Left renal cortex interstitium (tissue), 4 donors: ENCODE measurements around the gene ANKRD12. TPM values are rescaled to one million over a fixed set of nuclear protein-coding genes. Genes with fewer than 3 reads are reported as not detected.
"Not testable (repeated sequence)": the region's sequence is repeated elsewhere in the genome, so short reads cannot be mapped to it uniquely, and the experiment has no call there.

Experiments
- DNase-seq, 4 donors: peaks; one replicate each; pipeline ENCODE4 v3.0.0-alpha.2; 2013; ENCODE audit warnings: low read depth in 4 of 4, low spot score in 2 of 4, missing footprints in 1 of 4
- polyA plus RNA-seq, 4 donors: library from polyadenylated mRNA; unstranded; fragments of 120-200 nt; gene quantifications; one replicate each; pipeline ENCODE4 v1.2.1, GENCODE V29; 2013; ENCODE audit not compliant: insufficient read length in 4 of 4

ANKRD12 gene
- polyA plus RNA-seq, 4 donors: 29.4 to 32.0 (median 30.7) TPM

GRCh38 chr18:9139400-9140039, 2.9 kb downstream of the ANKRD12 start:
- DNase-seq: no peak

GRCh38 chr18:9140381-9140780, 3.8 kb downstream of the ANKRD12 start:
- no peak for DNase-seq

GRCh38 chr18:9140984-9141383, 4.4 kb downstream of the ANKRD12 start:
- DNase-seq: no peak

- DNase-seq: no peak
Measured at GRCh38 chr18:9146224-9146623, 9.6 kb downstream of the ANKRD12 start.

GRCh38 chr18:9147440-9148202, 11.0 kb downstream of the ANKRD12 start:
- DNase-seq: peak in 3 of 4 donors; percentile 24 to 29 (median 29)

GRCh38 chr18:9148203-9148552, 11.6 kb downstream of the ANKRD12 start:
- no peak for DNase-seq

- DNase-seq: no peak
Measured at GRCh38 chr18:9150121-9150520, 13.5 kb downstream of the ANKRD12 start.

- no peak for DNase-seq
Measured at GRCh38 chr18:9153256-9153655, 16.7 kb downstream of the ANKRD12 start.

GRCh38 chr18:9156604-9157249, 20.1 kb downstream of the ANKRD12 start:
- no peak for DNase-seq

- no peak for DNase-seq
Measured at GRCh38 chr18:9157806-9158205, 21.2 kb downstream of the ANKRD12 start.

- no peak for DNase-seq
Measured at GRCh38 chr18:9160014-9160413, 23.4 kb downstream of the ANKRD12 start.

- not testable (repeated sequence) for DNase-seq
Measured at GRCh38 chr18:9162663-9163062, 26.1 kb downstream of the ANKRD12 start.

GRCh38 chr18:9164149-9164548, 27.6 kb downstream of the ANKRD12 start:
- DNase-seq: not testable (repeated sequence)

- DNase-seq: not testable (repeated sequence)
Measured at GRCh38 chr18:9165883-9166282, 29.3 kb downstream of the ANKRD12 start.

GRCh38 chr18:9169515-9169914, 32.9 kb downstream of the ANKRD12 start:
- not testable (repeated sequence) for DNase-seq

- DNase-seq: not testable (repeated sequence)
Measured at GRCh38 chr18:9171919-9172318, 35.3 kb downstream of the ANKRD12 start.

- DNase-seq: no peak
Measured at GRCh38 chr18:9172506-9173127, 36.0 kb downstream of the ANKRD12 start.

GRCh38 chr18:9173770-9174233, 37.2 kb downstream of the ANKRD12 start:
- DNase-seq: no peak

- no peak for DNase-seq
Measured at GRCh38 chr18:9174302-9174701, 37.7 kb downstream of the ANKRD12 start.

- DNase-seq: no peak
Measured at GRCh38 chr18:9175115-9175514, 38.5 kb downstream of the ANKRD12 start.

- no peak for DNase-seq
Measured at GRCh38 chr18:9177031-9177430, 40.5 kb downstream of the ANKRD12 start.
